Endothelial cell of umbilical vein (primary cell): Measurements from ENCODE around the gene SIVA1. TPM values are rescaled to one million over a fixed set of nuclear protein-coding genes. Genes with fewer than 3 reads are reported as not detected.

Experiments
- BruUV-seq: library from RNA; stranded (reverse); fragments of 400-500 nt; replicated peaks from 2 replicates; lab custom pipeline; 2021; lab: Mats Ljungman, UMichigan
- CTCF ChIA-PET: fragments of 300-600, 350-600 bp; sonication (Branson Sonifier 250); formaldehyde crosslinking; loops from one replicate; lab custom pipeline; 2021; ENCODE audit warnings: antibody characterized with exemption, inconsistent platforms; lab: Charles Lee
- POLR2A ChIA-PET: fragments of 300-600, 350-600 bp; sonication (Branson Sonifier 250); formaldehyde crosslinking; loops from one replicate; lab custom pipeline; 2021; ENCODE audit warnings: antibody characterized with exemption, inconsistent platforms; lab: Charles Lee
- DNase-seq: peaks from one replicate; pipeline ENCODE4 v3.0.0-alpha.2; 2011; ENCODE audit warnings: low read depth, low spot score
- FAIRE-seq: peaks from 2 replicates; lab custom pipeline; 2011; peaks lifted over from hg19 to GRCh38; lab: Jason Lieb, UNC
- H2AFZ ChIP-seq: 2 replicates; pipeline ENCODE4 v1.6.0; 2012; ENCODE audit warnings: low read depth, low read length, control low read depth, inconsistent platforms
- H3K27ac ChIP-seq: 2 replicates; pipeline ENCODE4 v1.5.1; 2011; ENCODE audit warnings: low read depth, mild to moderate bottlenecking, control low read depth, low read length, moderate library complexity; ENCODE audit not compliant: insufficient read depth
- H3K27me3 ChIP-seq, 2 experiments: 2 replicates each; pipeline versions ENCODE4 v1.6.0 to v1.6.1; 2011; ENCODE audit warnings: low read length in 2 of 2, mixed read lengths in 1 of 2; ENCODE audit not compliant: control insufficient read depth in 2 of 2, insufficient read depth in 2 of 2
- H3K36me3 ChIP-seq, 2 experiments: 2 replicates in 1 of 2; 3 replicates in 1 of 2; pipeline ENCODE4 v1.5.1; 2011; ENCODE audit warnings: low read length in 2 of 2, mild to moderate bottlenecking in 1 of 2, moderate library complexity in 1 of 2; ENCODE audit not compliant: control insufficient read depth in 2 of 2, insufficient read depth in 2 of 2; ENCODE audit errors: extremely low read depth in 1 of 2
- H3K4me1 ChIP-seq: 3 replicates; pipeline ENCODE4 v1.5.1; 2011; ENCODE audit warnings: mild to moderate bottlenecking, low read length; ENCODE audit not compliant: control insufficient read depth, insufficient read depth; ENCODE audit errors: extremely low read depth
- H3K4me2 ChIP-seq: 2 replicates; pipeline ENCODE4 v1.6.1; 2011; ENCODE audit warnings: low read length, control low read depth, mixed read lengths; ENCODE audit not compliant: insufficient read depth
- H3K4me3 ChIP-seq, 3 experiments: fragments of 200-600 bp in 1 of 3; sonication (generic), shearing (Covaris generic) in 1 of 3; replicated peaks in 1 of 3; 2 replicates each; pipeline ENCODE4 v1.5.1; 2011 to 2016; ENCODE audit warnings: control low read depth in 3 of 3, low read length in 3 of 3, mild to moderate bottlenecking in 2 of 3, inconsistent platforms in 1 of 3, low read depth in 1 of 3, moderate library complexity in 1 of 3; ENCODE audit not compliant: insufficient read depth in 1 of 3
- H3K79me2 ChIP-seq: 2 replicates; pipeline ENCODE4 v1.6.0; 2012; ENCODE audit warnings: low read length, inconsistent platforms; ENCODE audit not compliant: control insufficient read depth, insufficient read depth
- H3K9ac ChIP-seq: replicated peaks from 2 replicates; pipeline ENCODE3; 2011; ENCODE audit warnings: low read length, control low read depth; ENCODE audit not compliant: insufficient read depth; ENCODE audit errors: extremely low read depth
- H3K9me1 ChIP-seq: replicated peaks from 3 replicates; pipeline ENCODE4 v1.6.0; 2011; ENCODE audit warnings: mild to moderate bottlenecking, low read length; ENCODE audit not compliant: control insufficient read depth, insufficient read depth; ENCODE audit errors: extremely low read depth
- H3K9me3 ChIP-seq: replicated peaks from 2 replicates; pipeline ENCODE4 v1.5.1; 2012; ENCODE audit warnings: low read length, inconsistent platforms; ENCODE audit not compliant: control insufficient read depth, insufficient read depth
- H4K20me1 ChIP-seq: replicated peaks from 2 replicates; pipeline ENCODE3; 2011; ENCODE audit warnings: mild to moderate bottlenecking, low read length; ENCODE audit not compliant: control insufficient read depth, insufficient read depth; ENCODE audit errors: extremely low read depth
- CTCF ChIP-seq, 2 donors: IDR thresholded peaks; 1 replicate in 1 of 2; 2 replicates in 1 of 2; pipeline ENCODE4 v1.5.1; 2011; ENCODE audit warnings: low read length in 2 of 2, mild to moderate bottlenecking in 2 of 2, moderate library complexity in 2 of 2, control low read depth in 1 of 2, inconsistent platforms in 1 of 2, low read depth in 1 of 2; ENCODE audit not compliant: insufficient read depth in 1 of 2; ENCODE audit errors: extremely low read depth in 1 of 2
- EZH2 ChIP-seq: IDR thresholded peaks from 2 replicates; pipeline ENCODE4 v1.6.1; 2012; ENCODE audit warnings: borderline replicate concordance, low read depth, mild to moderate bottlenecking, moderate library complexity, low read length, inconsistent platforms; ENCODE audit not compliant: severe bottlenecking
- FOS ChIP-seq: IDR thresholded peaks from 2 replicates; pipeline ENCODE4 v1.6.1; 2011; ENCODE audit warnings: mild to moderate bottlenecking, low read length, moderate library complexity, borderline replicate concordance; ENCODE audit not compliant: insufficient read depth
- GATA2 ChIP-seq: IDR thresholded peaks from 2 replicates; pipeline ENCODE4 v1.7.0; 2011; ENCODE audit warnings: low read depth, mild to moderate bottlenecking, moderate library complexity, mixed read lengths, low read length; ENCODE audit not compliant: insufficient read length, insufficient read depth
- JUN ChIP-seq: IDR thresholded peaks from 2 replicates; pipeline ENCODE4 v1.6.1; 2011; ENCODE audit warnings: borderline replicate concordance, low read depth; ENCODE audit not compliant: insufficient read length, insufficient read depth
- MAX ChIP-seq: IDR thresholded peaks from 2 replicates; pipeline ENCODE4 v1.6.1; 2011; ENCODE audit not compliant: insufficient read depth, insufficient read length
- MYC ChIP-seq: IDR thresholded peaks from one replicate; pipeline ENCODE4 v1.6.1; 2011; ENCODE audit warnings: mild to moderate bottlenecking, low read depth, low read length
- POLR2A ChIP-seq: IDR thresholded peaks from 2 replicates; pipeline ENCODE4 v1.6.1; 2012; ENCODE audit warnings: low read depth, mild to moderate bottlenecking, control low read depth, low read length
- POLR2AphosphoS5 ChIP-seq: IDR thresholded peaks from 2 replicates; pipeline ENCODE4 v1.6.1; 2012; ENCODE audit warnings: low read depth, mild to moderate bottlenecking, control low read depth, low read length, moderate library complexity; ENCODE audit not compliant: insufficient read depth
- dilution Hi-C: fragments of 300-500 bp; cut with MboI; formaldehyde crosslinking; loops from one replicate; pipeline ENCODE4 v1.15.0; 2019; ENCODE audit warnings: low sequenced_read_pairs; ENCODE audit not compliant: extremely low pct_ligation_motif_present
- intact Hi-C: fragments of 100-400 bp; cut with micrococcal nuclease; formaldehyde crosslinking; loops from one replicate; pipeline ENCODE4 v1.10.0; 2022
- polyA plus RNA-seq, 4 experiments: library from polyadenylated mRNA; depleted of rRNA in 3 of 4; stranded (reverse) in 3 of 4; unstranded in 1 of 4; fragments of >200 nt; gene quantifications; 2 replicates each; pipeline versions ENCODE4 v1.2.1 to v1.2.3, GENCODE V29; 2011 to 2012; ENCODE audit warnings: missing spikeins in 1 of 4
- total RNA-seq: library from RNA; stranded (reverse); gene quantifications from 2 replicates; pipeline ENCODE4 v1.2.3, GENCODE V29; 2021

The SIVA1 gene
- total and polyA plus RNA-seq, 2 donors (not counting 3 experiments of a cell fraction or from before 2014, with no cell fraction given): 101 to 299 TPM

- Histone ChIP-seq H3K27me3 (no peaks in the 10 kb centered on the region), H3K36me3 (no peaks in the 10 kb centered on the region), H3K79me2 (no peaks in the 10 kb centered on the region), H3K9ac (peak within 1 kb of the TSS; percentile 10), H3K27ac (no peak within 1 kb of the TSS), H3K4me2 (peak within 1 kb of the TSS; percentile 69), H2AFZ (peak within 1 kb of the TSS; percentile 41), H3K4me3 (peak within 1 kb of the TSS; percentile 20 to 71 (median 43)), H3K4me1 (peaks cover 5% of the 10 kb centered on the region), H3K9me3 (no peaks in the 10 kb centered on the region), H4K20me1 (no peaks in the 10 kb centered on the region), H3K9me1 (no peaks in the 10 kb centered on the region)
- BruUV-seq: no TSS peak
- FAIRE-seq (no peak), DNase-seq (peak; percentile 42)
- ChIA-PET CTCF (interaction anchor here (1.2 to 1.7 kb wide), 5 partner anchors 9 to 48 kb away, joined by 4 to 17 read pairs (median 6); partner anchors contain the start of gene SIVA1), POLR2A (no interaction called here)
- intact Hi-C loops (loop anchor here (2.0 kb wide), 1 partner anchor 48 kb away; the partner anchor contains the start of gene SIVA1), dilution Hi-C loops (no loop called here)
- no peak for TF ChIP-seq MAX
These were observed 48.0 kb downstream of the SIVA1 start, which contains the start of gene ZBTB42 for GRCh38 chr14:104800771-104801519. Gene ZBTB42 (plus strand): TSS chr14:104801101. CDS start chr14:104801198, 97 bp downstream.

GRCh38 chr14:104801520-104802393, 48.8 kb downstream of the SIVA1 start:
- FAIRE-seq: no peak
- Histone ChIP-seq H4K20me1 (no peaks in the 10 kb centered on the region), H3K4me1 (peaks cover 5% of the 10 kb centered on the region), H3K9ac (no peak overlapping the region), H3K4me3 (peak overlapping the region in 2 of 3 experiments; percentile 43 to 71), H3K27ac (no peak overlapping the region), H3K9me3 (no peaks in the 10 kb centered on the region), H3K79me2 (no peaks in the 10 kb centered on the region), H3K4me2 (peak overlapping the region; percentile 69), H3K27me3 (no peaks in the 10 kb centered on the region), H3K36me3 (no peaks in the 10 kb centered on the region), H2AFZ (no peak overlapping the region), H3K9me1 (no peaks in the 10 kb centered on the region)
- intact Hi-C loops (loop anchor here (2.0 kb wide), 1 partner anchor 49 kb away; the partner anchor contains the start of gene SIVA1), dilution Hi-C loops (no loop called here)
- TF ChIP-seq POLR2AphosphoS5 (no peak), POLR2A (no peak), GATA2 (no peak), MAX (no peak), EZH2 (no peak), CTCF (IDR thresholded peaks at IDR 0.05; ENCODE audit: extremely low read depth in 1 of 2, insufficient read depth in 1 of 2, low read depth in 1 of 2, low read length in 2 of 2) (no peak), JUN (no peak), FOS (no peak), MYC (no peak)
- no TSS peak for BruUV-seq
- DNase-seq: no peak
- ChIA-PET POLR2A (no interaction called here), CTCF (interaction anchor here (1.2 to 1.7 kb wide), 5 partner anchors 10 to 49 kb away, joined by 4 to 17 read pairs (median 6); partner anchors contain the start of gene SIVA1)
